Measurements from ENCODE around the gene ASPN.

The ASPN gene

DNA sequence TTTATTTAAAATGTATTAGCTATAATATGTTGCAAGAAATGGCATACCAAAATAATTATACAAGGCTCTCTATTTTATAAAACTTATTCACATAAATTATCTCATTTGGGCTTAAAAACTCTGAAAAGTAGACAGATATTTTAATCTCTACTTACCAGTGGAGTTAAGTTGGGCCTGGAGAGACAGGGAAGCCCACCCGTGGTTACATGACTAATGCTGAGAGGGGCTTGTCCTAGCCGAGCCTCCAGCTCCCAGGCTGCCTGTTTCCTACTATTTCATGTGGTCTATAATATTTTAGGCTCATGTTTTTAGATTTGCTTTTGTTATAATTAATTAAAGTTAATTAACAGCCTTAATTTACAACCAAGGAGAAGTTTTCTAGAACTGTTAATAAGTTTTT is 20.9 kb upstream of the ASPN start:
- no peak for DNase-seq

DNA sequence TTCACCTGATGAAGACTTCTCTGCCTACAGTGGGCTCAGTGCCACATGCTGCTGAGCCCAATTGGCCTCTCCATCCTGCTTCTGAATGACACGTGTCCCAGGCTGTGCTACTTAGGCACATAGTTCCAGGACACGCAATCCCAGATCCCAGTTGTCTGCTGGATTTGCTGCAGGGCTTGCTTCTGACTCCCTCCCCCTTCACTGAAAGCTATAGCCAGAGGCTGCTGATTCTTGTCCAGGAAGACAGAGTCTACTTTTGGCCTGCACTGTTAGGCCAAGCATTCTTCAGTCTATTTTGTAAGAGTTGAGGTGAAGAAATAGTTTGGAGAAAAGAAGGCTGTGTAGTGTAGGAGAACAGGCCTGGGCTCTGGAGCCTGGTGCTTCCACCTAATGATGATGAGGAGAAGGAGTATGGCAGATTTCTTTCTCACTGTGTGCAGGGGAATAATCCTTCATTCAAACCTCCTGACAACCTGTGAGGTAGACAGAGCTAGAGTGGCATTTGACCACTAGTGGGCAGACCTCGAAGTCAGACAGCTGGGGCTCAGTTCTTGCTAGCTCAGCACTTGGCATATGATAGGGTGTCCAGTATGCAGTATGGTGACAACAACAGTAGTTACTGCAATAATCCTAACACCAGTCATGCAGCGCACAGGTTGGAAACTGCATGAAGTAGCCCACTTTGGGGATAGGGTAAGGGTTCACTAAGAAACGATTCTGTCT is 19.5 kb upstream of the ASPN start:
- no peak for DNase-seq

DNA sequence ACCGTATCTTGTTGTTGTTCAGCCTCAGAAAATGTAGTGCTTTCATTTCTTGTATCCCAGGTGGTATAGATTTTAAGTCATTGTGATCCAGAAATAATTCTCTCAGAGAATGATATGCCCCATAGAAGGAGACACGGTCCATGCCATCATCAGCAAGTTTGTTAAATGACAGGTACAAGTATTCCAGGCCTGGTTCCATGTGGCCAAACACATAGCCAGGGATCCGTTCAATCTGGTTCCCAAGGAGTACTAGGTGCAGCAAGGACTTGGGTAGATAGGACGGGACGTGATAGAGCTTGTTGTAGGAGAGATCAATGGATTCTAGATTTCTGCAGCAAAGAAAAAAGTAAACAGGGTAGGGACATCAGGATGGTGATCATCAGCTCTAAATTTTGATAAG is 18.4 kb upstream of the ASPN start:
- DNase-seq: no peak

GRCh38 chr9:92499701-92500100 is 17.4 kb upstream of the ASPN start:
- DNase-seq: no peak

GRCh38 chr9:92496396-92497176 is 14.3 kb upstream of the ASPN start:
- DNase-seq: no peak

GRCh38 chr9:92494856-92495255 is 12.6 kb upstream of the ASPN start:
- no peak for DNase-seq

GRCh38 chr9:92493749-92494387 is 11.6 kb upstream of the ASPN start:
- no peak for DNase-seq

DNA sequence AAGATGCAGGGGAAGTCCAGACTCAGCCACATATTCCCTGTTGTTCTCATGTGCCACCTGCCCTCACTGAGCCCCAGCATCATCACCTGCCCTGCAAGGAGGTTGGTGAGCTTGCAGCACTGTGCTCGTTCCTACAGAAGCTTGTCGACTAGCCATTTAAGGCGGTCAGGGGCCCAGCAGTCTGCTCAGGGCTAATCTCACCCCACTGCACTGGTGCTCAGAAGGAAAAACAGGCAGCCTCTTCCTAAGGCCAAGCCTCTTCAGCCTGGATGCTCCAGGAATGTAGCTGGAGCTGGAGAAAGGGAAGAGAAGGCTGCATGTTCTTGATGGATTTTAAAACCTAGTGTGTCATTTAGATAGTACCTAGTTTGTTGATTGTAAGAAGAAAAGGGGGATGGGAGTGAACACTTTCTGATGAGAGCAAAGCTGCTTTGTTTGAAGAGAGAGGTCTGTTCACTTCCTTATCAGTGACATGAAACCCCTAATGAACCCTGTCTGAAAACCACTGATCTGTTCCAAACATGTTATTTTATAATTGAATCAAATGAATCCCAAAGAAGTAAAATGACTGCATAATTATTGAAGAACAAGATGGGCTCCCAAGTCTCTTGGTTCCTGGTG is 10.6 kb upstream of the ASPN start:
- DNase-seq: no peak

DNA sequence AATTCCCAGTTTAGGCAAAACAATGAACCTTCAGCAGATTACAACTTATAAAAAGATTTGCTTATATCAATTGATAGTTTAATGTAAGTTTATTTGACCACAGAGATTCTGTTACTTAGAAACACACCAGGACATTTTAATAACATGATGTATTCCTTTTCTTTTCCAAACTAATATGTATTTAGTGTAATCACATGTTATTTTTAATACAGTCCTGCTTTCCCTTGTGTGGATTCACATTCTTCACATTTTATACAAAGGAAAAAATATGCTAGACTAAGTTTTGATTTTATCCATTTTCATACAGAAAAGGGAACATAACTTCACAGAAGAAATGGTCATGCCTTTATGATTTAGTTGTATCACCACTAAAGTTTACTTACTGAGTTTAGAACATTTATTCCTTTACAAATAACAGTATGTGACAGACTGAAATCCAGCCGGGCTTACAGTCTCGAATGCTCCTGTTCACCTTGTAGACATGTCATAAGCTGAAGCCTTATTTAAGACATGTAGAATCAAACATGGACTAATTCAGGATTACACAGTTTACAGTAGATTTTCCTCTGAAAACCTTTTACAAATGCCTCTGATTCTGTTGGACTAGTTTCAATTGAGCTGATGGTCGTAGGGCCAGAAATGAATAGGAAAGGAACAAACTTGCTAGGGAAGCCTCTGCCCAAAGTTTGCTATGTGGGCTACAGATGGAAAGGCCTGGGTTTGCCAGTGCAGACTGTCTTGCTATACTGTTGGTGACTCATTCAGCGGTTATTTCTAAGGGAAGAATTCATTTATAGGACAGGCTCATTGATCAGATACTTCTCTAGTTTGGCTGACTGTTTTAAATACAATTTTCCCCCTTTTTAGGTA is 6.6 kb upstream of the ASPN start:
- DNase-seq: no peak

- DNase-seq: no peak
Measured at GRCh38 chr9:92486371-92486770, 4.1 kb upstream of the ASPN start.

GRCh38 chr9:92484563-92484962 is 2.3 kb upstream of the ASPN start:
- no peak for DNase-seq

DNA sequence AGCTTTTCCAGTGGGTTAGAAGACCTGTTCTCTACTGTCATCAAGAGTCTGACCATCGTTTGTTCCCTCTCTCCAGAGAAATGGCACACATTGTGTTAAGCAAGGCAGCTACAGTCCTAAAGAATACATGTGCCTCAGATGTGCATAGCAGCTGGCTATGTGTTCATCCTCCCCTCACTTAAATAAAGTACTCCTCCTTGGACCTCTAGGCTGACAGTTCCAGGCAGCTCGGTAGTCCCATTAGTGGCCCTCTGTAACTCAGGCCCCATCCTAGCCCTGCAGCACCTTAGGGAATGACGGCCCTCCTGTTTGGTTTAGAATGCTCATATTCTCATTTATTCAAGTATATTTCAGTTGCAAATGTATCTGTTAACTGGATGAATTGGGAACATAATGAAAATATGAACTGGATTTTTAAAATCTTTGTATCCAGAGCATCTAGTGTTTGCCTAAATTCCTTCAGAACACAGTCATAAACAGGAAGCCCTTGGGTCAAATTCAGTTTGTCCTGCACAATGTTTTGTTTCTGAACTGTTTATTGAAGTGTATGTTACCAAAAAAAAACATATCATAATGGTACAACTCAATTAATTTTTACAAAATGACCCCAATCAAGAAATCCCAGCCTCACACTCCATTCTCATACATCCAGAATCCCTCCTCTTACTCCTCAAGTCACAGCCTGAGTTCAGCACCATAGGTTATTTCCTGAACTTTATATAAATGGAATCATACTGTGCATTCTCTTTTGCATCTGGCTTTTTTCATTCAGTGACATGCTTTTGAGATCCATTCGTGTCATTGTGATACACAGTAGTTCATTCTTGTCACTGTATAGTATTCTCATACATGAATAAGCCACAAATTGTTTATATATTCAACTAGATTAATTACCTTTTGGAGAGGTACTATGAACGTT is 1.6 kb upstream of the ASPN start:
- DNase-seq: no peak

DNA sequence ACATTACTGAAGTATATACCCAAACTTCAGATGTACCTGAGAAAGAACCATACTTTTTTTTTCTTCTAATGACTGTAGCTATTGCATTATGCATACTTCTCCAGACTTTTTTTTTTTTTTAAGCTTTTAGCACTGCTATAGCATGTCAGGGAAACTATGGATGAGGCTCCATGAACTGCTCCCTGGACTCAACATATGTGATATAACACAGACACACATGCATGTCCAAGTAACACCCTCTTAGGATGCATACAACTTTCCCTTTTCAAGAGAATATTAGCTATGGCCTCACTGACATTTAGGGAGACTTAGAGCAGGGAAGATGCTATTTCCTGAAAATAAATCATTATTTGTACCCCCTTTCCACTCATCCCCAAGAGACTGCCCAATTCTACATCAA is 499 bp upstream of the ASPN start:
- no peak for DNase-seq

GRCh38 chr9:92480986-92481633 is 1.2 kb downstream of the ASPN start:
- DNase-seq: no peak

DNA sequence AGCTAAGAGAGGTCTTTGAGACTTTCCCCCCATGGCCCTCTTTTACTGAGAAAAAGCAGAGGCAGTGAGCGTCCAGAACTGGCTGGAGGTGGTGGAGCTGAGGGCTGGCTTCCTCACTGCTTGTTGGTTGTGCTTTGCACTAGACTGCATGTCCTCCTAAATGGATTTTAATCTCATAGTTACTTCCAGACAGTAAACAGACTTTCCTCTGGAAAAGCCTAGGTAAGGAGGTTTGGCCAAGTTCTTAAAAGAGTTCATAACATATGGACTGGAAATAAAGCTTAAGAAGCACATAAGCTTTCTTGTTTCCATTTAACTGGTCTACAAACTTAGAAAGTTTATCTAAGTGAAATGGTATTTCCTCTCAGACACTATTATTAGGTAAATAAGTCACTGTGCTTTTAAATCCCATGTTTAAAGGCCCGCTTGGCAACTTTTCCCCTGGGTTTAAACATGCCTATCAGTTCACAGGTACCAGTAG is 2.0 kb downstream of the ASPN start:
- DNase-seq: no peak

DNA sequence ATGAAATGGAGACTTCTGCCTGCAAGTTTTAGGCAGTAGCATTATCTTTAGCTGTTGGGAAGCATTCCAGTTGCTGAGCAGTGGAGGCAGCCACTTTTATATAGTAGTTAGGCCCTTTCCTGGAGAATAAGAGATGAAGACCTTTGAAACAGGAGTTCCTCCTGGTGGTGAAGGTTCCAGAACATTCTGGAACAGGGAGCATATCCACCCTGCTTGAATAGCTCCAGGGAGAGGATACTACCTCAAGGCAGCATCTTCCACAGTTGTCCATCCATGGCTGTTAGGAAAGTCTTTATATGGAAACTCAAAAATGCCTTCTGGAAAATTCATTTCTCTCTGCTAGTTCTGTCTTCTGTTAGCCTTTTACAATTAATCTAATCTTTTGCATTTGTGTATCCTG is 3.0 kb downstream of the ASPN start:
- DNase-seq: no peak

DNA sequence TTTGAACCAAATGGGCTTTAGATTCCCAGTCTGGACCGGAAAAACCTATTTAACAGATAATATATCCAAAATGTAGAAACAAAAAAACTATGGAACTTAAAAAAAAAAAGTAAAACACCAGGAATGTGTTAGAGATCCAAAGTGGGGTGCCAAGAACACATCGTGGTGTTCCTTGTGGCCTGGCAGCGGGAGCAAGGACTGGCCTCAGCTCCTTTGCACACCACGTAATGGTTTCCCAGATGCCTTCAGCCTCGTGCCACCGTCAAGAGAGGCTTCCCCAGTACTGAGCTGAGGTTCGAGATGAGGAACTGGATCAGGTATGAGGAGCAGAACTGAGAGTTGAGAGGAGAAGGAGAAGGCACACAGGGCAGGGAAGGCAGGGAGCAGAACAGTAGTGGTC is 3.5 kb downstream of the ASPN start:
- no peak for DNase-seq

GRCh38 chr9:92476962-92477361 is 5.3 kb downstream of the ASPN start:
- DNase-seq: no peak

DNA sequence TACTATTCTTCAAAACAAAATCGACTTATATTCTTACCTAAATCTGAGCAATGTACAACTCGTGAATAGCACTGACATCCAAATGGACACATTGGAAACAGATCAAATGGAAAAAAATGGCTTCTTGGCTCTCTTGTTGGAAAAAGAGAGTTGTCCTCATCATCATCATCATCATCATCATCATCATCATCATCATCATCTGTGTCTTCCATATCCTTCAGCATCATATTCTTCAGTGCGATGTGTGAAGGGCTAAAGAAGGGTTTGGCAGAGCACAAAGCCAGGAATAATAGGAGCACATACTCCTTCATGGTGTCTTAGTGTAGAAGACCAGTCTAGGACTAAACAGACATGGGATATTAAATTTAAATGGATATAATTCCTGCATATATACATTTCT is 7.7 kb downstream of the ASPN start:
- no peak for DNase-seq

- DNase-seq: no peak
Measured at GRCh38 chr9:92468206-92468605, 14.1 kb downstream of the ASPN start.

DNA sequence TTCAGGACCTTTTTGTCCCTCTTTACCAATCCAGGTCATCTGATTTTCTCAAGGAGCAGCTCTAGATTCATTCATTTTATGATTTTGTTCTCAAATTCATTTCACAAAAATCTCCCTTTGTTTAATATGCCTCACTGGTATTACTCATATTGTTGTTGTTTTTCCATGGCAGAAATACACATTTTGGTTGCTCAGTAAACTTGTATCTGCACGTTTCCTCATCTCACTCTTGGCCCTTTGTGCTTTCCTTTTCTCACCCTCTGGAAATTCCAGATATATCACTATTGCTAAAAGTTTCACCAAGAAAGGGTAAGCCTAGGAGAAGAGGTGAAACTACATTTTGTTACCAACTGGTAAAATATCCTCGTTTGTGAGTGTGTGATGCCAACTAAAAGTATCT is 14.8 kb downstream of the ASPN start:
- DNase-seq: no peak

Measured in stimulated activated naive CD4-positive, alpha-beta T cell treated with Interleukin-2 at 50 U/mL for 16 hours (primary cell).